ENCODE results near the gene TBC1D23. TPM values are rescaled to one million over a fixed set of nuclear protein-coding genes. Genes with fewer than 3 reads are reported as not detected.
"Not testable (repeated sequence)": the region's sequence is repeated elsewhere in the genome, so short reads cannot be mapped to it uniquely, and the experiment has no call there.

The TBC1D23 gene
- total RNA-seq, 1 experiment from 2014 or later: 68.0 TPM

DNA sequence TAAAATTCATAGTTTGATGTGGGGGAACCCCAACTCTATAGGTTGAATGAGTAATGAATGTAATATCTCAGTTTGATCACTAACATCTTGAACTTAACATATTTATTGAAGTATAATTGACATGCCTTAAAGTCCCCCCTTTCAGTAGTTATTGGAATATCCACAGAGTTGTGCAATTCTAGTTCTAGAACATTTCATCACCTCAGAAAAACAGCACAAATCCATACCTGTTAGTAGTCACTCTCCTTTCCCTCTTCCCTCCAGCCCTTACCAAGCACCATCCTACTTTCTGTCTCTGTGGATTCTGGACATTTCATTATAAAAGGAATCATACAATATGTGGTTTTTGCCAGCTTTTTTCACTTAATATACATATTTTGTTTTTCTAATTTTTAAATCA lies 65.0 kb downstream of the TBC1D23 start:
- peaks cover 26% of the 10 kb centered on the region; the same call in 1 of the 2 replicates for H3K36me3 ChIP-seq (ENCODE audit: low read depth)
- H3K79me2 ChIP-seq (ENCODE audit: low read depth): no peaks in the 10 kb centered on the region
- no peaks in the 10 kb centered on the region for H3K4me1 ChIP-seq (replicated peaks; ENCODE audit: insufficient read depth)
- ChIA-PET POLR2A (ENCODE audit: unreplicated experiment) (no interaction called here), CTCF (no interaction called here)
- no peaks in the 10 kb centered on the region for H3K27me3 ChIP-seq (ENCODE audit: insufficient read depth, low read depth)
- H3K9me3 ChIP-seq (ENCODE audit: insufficient read depth, low read depth): no peaks in the 10 kb centered on the region
- no peak overlapping the region for H3K27ac ChIP-seq
- no peak overlapping the region for H3K4me2 ChIP-seq
- H3K4me3 ChIP-seq: no peak overlapping the region
- H4K20me1 ChIP-seq (ENCODE audit: insufficient read depth): no peaks in the 10 kb centered on the region
- TF ChIP-seq EZH2 (IDR thresholded peaks at IDR 0.05; ENCODE audit: low read depth): no peak
- TF ChIP-seq CTCF (conservative IDR thresholded peaks at IDR 0.05): no peak
- intact Hi-C loops (cut with micrococcal nuclease; ENCODE audit: unreplicated experiment): no loop called here
- no peak for DNase-seq
- no peaks in the 10 kb centered on the region for H3F3A ChIP-seq (ENCODE audit: insufficient read depth, low read depth)
- no peak overlapping the region for H2AFZ ChIP-seq
- no TSS peak for BruUV-seq (replicated peaks)
- H3K9me2 ChIP-seq (ENCODE audit: insufficient read depth): no peaks in the 10 kb centered on the region

GRCh38 chr3:100327377-100327776 lies 66.6 kb downstream of the TBC1D23 start:
- BruUV-seq (replicated peaks): not testable (repeated sequence)

GRCh38 chr3:100329800-100330489 lies 69.2 kb downstream of the TBC1D23 start:
- 0 out of 2 replicates have a peak, but pooled peaks cover 4% of the 10 kb centered on the region for H3K4me1 ChIP-seq (replicated peaks; ENCODE audit: insufficient read depth)
- no peaks in the 10 kb centered on the region for H3K9me2 ChIP-seq (ENCODE audit: insufficient read depth)
- H3K27ac ChIP-seq: no peak overlapping the region
- H3F3A ChIP-seq (ENCODE audit: insufficient read depth, low read depth): no peaks in the 10 kb centered on the region
- H2AFZ ChIP-seq: no peak overlapping the region
- H3K27me3 ChIP-seq (ENCODE audit: insufficient read depth, low read depth): no peaks in the 10 kb centered on the region
- H4K20me1 ChIP-seq (ENCODE audit: insufficient read depth): no peaks in the 10 kb centered on the region
- peaks cover under 1% of the 10 kb centered on the region; the same call in 1 of the 2 replicates for H3K79me2 ChIP-seq (ENCODE audit: low read depth)
- H3K4me2 ChIP-seq: no peak overlapping the region
- ChIA-PET POLR2A (ENCODE audit: unreplicated experiment) (no interaction called here), CTCF (interaction anchor here (0.5 kb wide), 1 partner anchor 254 kb away, joined by 5 read pairs; no protein-coding TSS in a partner anchor)
- no peaks in the 10 kb centered on the region for H3K9me3 ChIP-seq (ENCODE audit: insufficient read depth, low read depth)
- DNase-seq: no peak
- 0 out of 2 replicates have a peak, but pooled peaks cover 12% of the 10 kb centered on the region for H3K36me3 ChIP-seq (ENCODE audit: low read depth)
- no TSS peak for BruUV-seq (replicated peaks)
- H3K4me3 ChIP-seq: no peak overlapping the region
- intact Hi-C loops (cut with micrococcal nuclease; ENCODE audit: unreplicated experiment): no loop called here
- TF ChIP-seq EZH2 (IDR thresholded peaks at IDR 0.05; ENCODE audit: low read depth) (no peak), CTCF (conservative IDR thresholded peaks at IDR 0.05) (no peak)

More at GRCh38 chr3:100327377-100327776, 66.6 kb downstream of the TBC1D23 start:
- H3K27me3 ChIP-seq (ENCODE audit: insufficient read depth, low read depth); H3K9me3 ChIP-seq (ENCODE audit: insufficient read depth, low read depth); H3K4me3 ChIP-seq; H3K27ac ChIP-seq; DNase-seq; CTCF ChIA-PET; H3F3A ChIP-seq (ENCODE audit: insufficient read depth, low read depth); H3K79me2 ChIP-seq (ENCODE audit: low read depth); H3K4me2 ChIP-seq; H4K20me1 ChIP-seq (ENCODE audit: insufficient read depth); intact Hi-C loops (cut with micrococcal nuclease; ENCODE audit: unreplicated experiment); H2AFZ ChIP-seq; H3K4me1 ChIP-seq (replicated peaks; ENCODE audit: insufficient read depth); H3K9me2 ChIP-seq (ENCODE audit: insufficient read depth): not testable (repeated sequence)
- peaks cover 22% of the 10 kb centered on the region; the same call in 1 of the 2 replicates for H3K36me3 ChIP-seq (ENCODE audit: low read depth)
- POLR2A ChIA-PET (ENCODE audit: unreplicated experiment): interaction anchor here (0.7 kb wide), 1 partner anchor 1248 kb away, joined by 13 read pairs; no protein-coding TSS in a partner anchor

All from PC-9 (cell line).